ENCODE measurements around the gene ZNF681.
"Not testable (repeated sequence)": the region's sequence is repeated elsewhere in the genome, so short reads cannot be mapped to it uniquely, and the experiment has no call there.

ZNF681 gene

DNA sequence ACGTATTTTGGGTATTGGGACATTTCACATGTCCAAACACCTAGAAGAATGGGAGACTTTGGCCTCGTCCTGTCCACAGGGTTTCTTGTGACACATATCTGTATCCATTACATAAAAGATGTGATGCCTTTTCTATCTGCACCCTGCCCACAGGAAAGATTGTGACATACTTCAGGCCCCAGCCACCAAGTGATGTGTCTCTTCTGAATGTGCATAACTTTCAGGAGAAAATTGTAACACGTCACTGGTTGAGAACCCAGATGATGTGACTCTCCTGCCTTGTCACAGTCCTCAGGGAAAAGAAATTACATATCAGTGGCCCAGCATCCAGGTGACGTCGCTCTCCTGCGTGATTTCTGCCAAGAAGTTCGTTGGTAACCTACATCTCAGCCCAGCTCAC lies 21.0 kb upstream of the ZNF681 start:
- no peak overlapping the region for H3K27ac Mint-ChIP-seq
- no peaks in the 10 kb centered on the region for H3K9me3 Mint-ChIP-seq
- peaks cover 12% of the 10 kb centered on the region for H3K36me3 Mint-ChIP-seq
- H3K4me1 Mint-ChIP-seq, result peaks cover 6% of the 10 kb centered on the region
- no peak overlapping the region for H3K4me3 Mint-ChIP-seq
- no peaks in the 10 kb centered on the region for H3K27me3 Mint-ChIP-seq

DNA sequence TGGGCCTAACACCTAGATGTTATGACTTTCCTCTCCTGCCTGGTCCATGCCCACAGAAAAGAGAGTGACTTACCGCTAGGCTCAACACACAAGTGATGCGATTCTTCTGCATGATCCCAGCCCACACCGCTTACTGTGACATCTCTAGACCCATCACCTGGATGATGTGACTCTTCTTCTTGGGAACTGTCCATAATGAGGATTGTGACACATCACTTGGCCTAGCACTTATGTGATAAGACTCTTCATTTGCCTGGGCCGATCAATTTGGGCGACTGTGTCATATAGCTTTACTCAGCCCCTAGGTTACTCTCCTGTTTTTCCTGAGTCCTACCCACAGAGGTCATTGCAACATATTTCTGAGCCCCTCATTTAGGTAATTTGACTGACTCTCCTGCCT lies 19.9 kb upstream of the ZNF681 start:
- Mint-ChIP-seq H3K4me1 (peaks cover 6% of the 10 kb centered on the region), H3K27ac (no peak overlapping the region), H3K36me3 (peaks cover 13% of the 10 kb centered on the region), H3K4me3 (no peak overlapping the region), H3K9me3 (no peaks in the 10 kb centered on the region), H3K27me3 (no peaks in the 10 kb centered on the region)

- not testable (repeated sequence) for H3K9me3 Mint-ChIP-seq, H3K27ac Mint-ChIP-seq
- H3K36me3 Mint-ChIP-seq, result peaks cover 13% of the 10 kb centered on the region
Measured at GRCh38 chr19:23778036-23778435, 19.3 kb upstream of the ZNF681 start.

DNA sequence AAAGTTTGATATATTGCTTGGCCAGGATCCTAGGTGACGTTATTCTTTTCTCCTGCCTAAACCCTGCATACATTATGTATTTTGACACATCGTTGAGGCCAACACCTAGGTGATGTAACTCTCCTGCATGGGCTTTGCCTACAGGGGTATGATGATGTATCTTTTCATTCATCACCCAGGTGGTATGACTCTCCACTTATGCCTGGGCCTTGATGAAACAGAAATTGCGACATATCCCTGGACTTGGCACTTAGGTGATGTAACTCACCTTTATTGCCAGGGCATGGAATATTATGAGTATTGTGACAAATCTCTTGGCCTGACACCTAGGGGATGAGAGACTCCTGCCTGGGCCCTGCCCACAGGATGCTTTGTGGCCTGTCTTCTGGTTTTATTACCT lies 18.5 kb upstream of the ZNF681 start:
- Mint-ChIP-seq H3K9me3 (no peaks in the 10 kb centered on the region), H3K4me3 (no peak overlapping the region), H3K4me1 (peaks cover 6% of the 10 kb centered on the region), H3K27me3 (no peaks in the 10 kb centered on the region), H3K36me3 (peaks cover 9% of the 10 kb centered on the region), H3K27ac (peak overlapping the region; percentile 13)

More at GRCh38 chr19:23778036-23778435, 19.3 kb upstream of the ZNF681 start:
- not testable (repeated sequence) for H3K27me3 Mint-ChIP-seq, H3K4me3 Mint-ChIP-seq, H3K4me1 Mint-ChIP-seq

- Mint-ChIP-seq H3K4me3 (no peak overlapping the region), H3K36me3 (peaks cover 9% of the 10 kb centered on the region)
Measured at GRCh38 chr19:23776507-23777205, 18.0 kb upstream of the ZNF681 start.

GRCh38 chr19:23774524-23774971 lies 15.9 kb upstream of the ZNF681 start:
- Mint-ChIP-seq H3K4me1 (peaks cover 13% of the 10 kb centered on the region), H3K36me3 (peaks cover 6% of the 10 kb centered on the region), H3K27me3 (no peaks in the 10 kb centered on the region), H3K4me3 (no peak overlapping the region), H3K27ac (no peak overlapping the region), H3K9me3 (no peaks in the 10 kb centered on the region)

More at GRCh38 chr19:23776507-23777205, 18.0 kb upstream of the ZNF681 start:
- no peaks in the 10 kb centered on the region for H3K9me3 Mint-ChIP-seq
- peak overlapping the region; percentile 31 for H3K27ac Mint-ChIP-seq
- no peaks in the 10 kb centered on the region for H3K27me3 Mint-ChIP-seq
- H3K4me1 Mint-ChIP-seq, result peaks cover 12% of the 10 kb centered on the region

DNA sequence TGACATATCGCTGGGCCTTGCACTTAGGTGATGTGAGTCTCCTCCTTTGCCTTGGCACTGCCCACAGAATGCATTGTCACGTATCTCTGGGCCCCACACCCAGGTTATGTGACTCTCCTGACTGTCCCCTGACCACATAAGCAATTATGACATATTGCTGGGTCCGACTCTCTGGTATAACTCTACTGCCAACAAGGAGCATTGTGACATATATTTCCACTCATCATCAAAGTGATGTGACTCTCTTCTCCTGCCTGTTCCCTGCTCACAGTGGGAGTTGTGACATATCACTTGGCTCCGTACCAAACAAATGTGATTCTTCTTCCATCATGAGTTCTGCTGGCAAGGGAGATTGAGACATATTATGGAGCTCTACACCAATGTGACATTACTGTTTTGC lies 15.4 kb upstream of the ZNF681 start:
- H3K27me3 Mint-ChIP-seq, result no peaks in the 10 kb centered on the region
- no peaks in the 10 kb centered on the region for H3K9me3 Mint-ChIP-seq
- H3K4me1 Mint-ChIP-seq, result peaks cover 13% of the 10 kb centered on the region
- H3K27ac Mint-ChIP-seq, result no peak overlapping the region
- H3K4me3 Mint-ChIP-seq, result no peak overlapping the region
- peaks cover 6% of the 10 kb centered on the region for H3K36me3 Mint-ChIP-seq

- H3K4me3 Mint-ChIP-seq, result no peak overlapping the region
- peaks cover 1% of the 10 kb centered on the region for H3K36me3 Mint-ChIP-seq
- H3K27ac Mint-ChIP-seq, result no peak overlapping the region
- H3K27me3 Mint-ChIP-seq, result no peaks in the 10 kb centered on the region
- no peaks in the 10 kb centered on the region for H3K9me3 Mint-ChIP-seq
- H3K4me1 Mint-ChIP-seq, result peaks cover 13% of the 10 kb centered on the region
Measured at GRCh38 chr19:23772675-23773063, 14.0 kb upstream of the ZNF681 start.

- Mint-ChIP-seq H3K27me3 (no peaks in the 10 kb centered on the region), H3K27ac (no peak overlapping the region), H3K9me3 (no peaks in the 10 kb centered on the region), H3K4me1 (peaks cover 6% of the 10 kb centered on the region), H3K36me3 (peaks cover 1% of the 10 kb centered on the region), H3K4me3 (no peak overlapping the region)
Measured at GRCh38 chr19:23771761-23772674, 13.3 kb upstream of the ZNF681 start.

DNA sequence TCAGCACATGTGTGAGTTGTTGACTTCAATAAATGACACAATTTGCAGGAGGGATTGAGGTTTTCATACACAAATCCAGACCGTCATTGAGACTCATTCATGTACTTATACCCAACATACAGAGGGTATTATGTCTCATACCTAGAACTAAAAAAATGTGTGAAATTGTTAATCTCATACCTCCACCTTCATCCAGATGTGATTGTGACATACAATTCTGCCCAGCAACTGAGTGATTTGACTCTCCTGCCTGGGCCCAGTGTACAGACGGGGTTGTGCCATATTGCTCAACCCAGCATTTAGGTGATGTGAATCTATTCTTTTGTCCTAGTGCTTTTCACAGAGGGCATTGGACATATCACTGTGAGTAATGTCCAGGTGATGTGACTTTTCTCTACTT lies 12.6 kb upstream of the ZNF681 start:
- Mint-ChIP-seq H3K27me3 (no peaks in the 10 kb centered on the region), H3K36me3 (peaks cover 1% of the 10 kb centered on the region), H3K4me3 (no peak overlapping the region), H3K27ac (no peak overlapping the region), H3K9me3 (no peaks in the 10 kb centered on the region), H3K4me1 (peaks cover 6% of the 10 kb centered on the region)

GRCh38 chr19:23770672-23771250 lies 12.1 kb upstream of the ZNF681 start:
- H3K27me3 Mint-ChIP-seq, result no peaks in the 10 kb centered on the region
- peaks cover 3% of the 10 kb centered on the region for H3K36me3 Mint-ChIP-seq
- no peaks in the 10 kb centered on the region for H3K9me3 Mint-ChIP-seq
- no peak overlapping the region for H3K4me3 Mint-ChIP-seq
- H3K27ac Mint-ChIP-seq, result no peak overlapping the region
- H3K4me1 Mint-ChIP-seq, result peaks cover 6% of the 10 kb centered on the region

DNA sequence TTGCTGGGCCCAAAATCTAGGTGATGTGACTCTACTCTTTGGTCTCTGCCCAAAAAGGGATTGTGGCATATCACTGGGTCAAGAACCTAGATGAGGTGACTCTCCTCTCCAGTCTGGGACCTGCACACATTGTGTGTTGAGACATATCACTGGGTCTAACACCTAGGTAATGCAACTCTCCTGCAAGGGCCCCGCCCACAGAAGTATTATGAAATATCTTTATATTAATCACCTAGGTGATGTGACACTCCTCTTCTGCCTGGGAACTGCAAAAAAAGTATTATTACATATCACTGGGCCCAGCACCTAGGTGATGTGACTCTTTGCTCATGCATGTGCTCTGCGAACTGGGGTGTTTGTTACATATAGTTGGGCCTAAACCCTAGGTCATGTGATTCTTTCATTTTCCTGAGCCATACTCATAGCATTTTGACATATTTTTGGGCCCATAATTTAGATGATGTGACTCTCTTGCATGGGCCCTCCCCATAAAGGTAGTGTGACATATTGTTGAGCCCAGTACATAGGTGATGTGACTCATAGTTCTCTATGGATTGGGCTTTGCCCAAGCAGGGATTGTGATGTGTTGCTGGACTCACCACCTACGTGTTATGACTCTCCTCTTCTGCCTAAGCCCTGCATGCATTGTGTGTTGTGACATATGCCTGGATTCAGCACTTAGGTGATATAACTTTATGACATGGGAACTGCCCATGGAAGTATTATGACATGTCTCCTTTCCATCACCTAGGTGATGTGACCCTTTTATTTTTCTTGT lies 11.2 kb upstream of the ZNF681 start:
- Mint-ChIP-seq H3K9me3 (no peaks in the 10 kb centered on the region), H3K27me3 (no peaks in the 10 kb centered on the region), H3K4me1 (peaks cover 13% of the 10 kb centered on the region), H3K4me3 (no peak overlapping the region), H3K27ac (no peak overlapping the region), H3K36me3 (peaks cover 3% of the 10 kb centered on the region)

DNA sequence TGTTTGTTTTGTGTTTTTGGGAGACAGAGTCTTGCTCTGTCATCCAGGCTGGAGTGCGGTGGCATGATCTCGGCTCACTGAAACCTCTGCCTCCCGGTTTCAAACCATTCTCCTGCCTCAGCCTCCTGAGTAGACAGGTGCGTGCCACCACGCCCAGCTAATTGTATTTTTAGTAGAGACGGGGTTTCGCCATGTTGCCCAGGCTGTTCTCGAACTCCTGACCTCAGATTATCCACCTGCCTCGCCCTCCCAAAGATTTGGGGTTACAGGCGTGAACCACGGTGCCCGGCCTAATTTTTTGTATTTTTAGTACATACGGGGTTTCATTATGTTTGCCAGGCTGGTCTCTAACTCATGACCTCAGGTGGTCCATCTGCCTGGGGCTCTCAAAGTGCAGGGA lies 8.3 kb upstream of the ZNF681 start:
- Mint-ChIP-seq H3K27me3 (no peaks in the 10 kb centered on the region), H3K4me3 (no peak overlapping the region), H3K36me3 (peaks cover 2% of the 10 kb centered on the region), H3K9me3 (no peaks in the 10 kb centered on the region), H3K27ac (no peak overlapping the region), H3K4me1 (peaks cover 26% of the 10 kb centered on the region)

DNA sequence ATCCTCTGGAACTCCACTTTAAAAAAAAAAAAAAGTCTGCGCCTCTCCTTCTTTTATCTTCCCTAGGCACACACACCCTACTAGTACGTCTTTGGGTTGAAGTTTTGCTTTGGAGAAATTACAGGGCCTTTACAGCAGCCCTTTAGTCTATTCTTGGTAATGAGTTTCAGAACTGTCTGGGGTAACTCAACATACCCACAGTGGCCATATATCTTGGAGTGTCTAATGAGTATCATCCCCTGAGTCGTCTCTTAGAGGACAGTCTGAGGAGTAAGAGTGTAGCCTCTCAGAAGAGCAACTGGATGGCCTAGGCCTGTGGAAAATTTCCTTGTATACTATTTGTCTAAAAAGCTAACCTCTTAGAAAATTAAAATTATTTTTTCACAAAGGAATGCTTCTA lies 6.1 kb upstream of the ZNF681 start:
- Mint-ChIP-seq H3K27ac (peak overlapping the region; percentile 60), H3K27me3 (no peaks in the 10 kb centered on the region), H3K9me3 (no peaks in the 10 kb centered on the region), H3K4me1 (peaks cover 29% of the 10 kb centered on the region), H3K4me3 (peak overlapping the region; percentile 68), H3K36me3 (peaks cover 2% of the 10 kb centered on the region)

All from activated naive CD4-positive, alpha-beta T cell treated with anti-CD3 and anti-CD28 coated beads, Interleukin-2, amount 50 U/mL, for 24 hours (primary cell).